Fibroblast of lung (primary cell): ENCODE measurements around the gene CORO6.

Experiments
- CTCF ChIP-seq, 2 donors: IDR thresholded peaks in 1 of 2; conservative IDR thresholded peaks in 1 of 2; 1 replicate in 1 of 2; 2 replicates in 1 of 2; pipeline ENCODE4 v1.5.1; 2011 to 2012; ENCODE audit warnings: low read length in 2 of 2, control low read depth in 1 of 2, inconsistent platforms in 1 of 2, low read depth in 1 of 2, mild to moderate bottlenecking in 1 of 2
- EZH2 ChIP-seq: IDR thresholded peaks from 2 replicates; pipeline ENCODE4 v1.5.1; 2012; ENCODE audit warnings: low read length, control low read depth, mild to moderate bottlenecking; ENCODE audit errors: missing control alignments

GRCh38 chr17:29587591-29587990 lies 35.1 kb downstream of the CORO6 start:
- TF ChIP-seq CTCF (conservative IDR thresholded peaks at IDR 0.05 in 1 of 2, IDR thresholded peaks at IDR 0.05 in 1 of 2; ENCODE audit: low read depth in 1 of 2, low read length in 2 of 2), result no peak
- no peak for TF ChIP-seq EZH2
